Neural progenitor cell (in vitro differentiated cells): Measurements from ENCODE around the gene COG2. TPM values are rescaled to one million over a fixed set of nuclear protein-coding genes. Genes with fewer than 3 reads are reported as not detected.

Experiments used
- DNase-seq: peaks from one replicate; pipeline ENCODE4 v3.0.0-alpha.2; 2016; ENCODE audit warnings: low spot score
- H2AFZ ChIP-seq: fragments of 200-600 bp; sonication (generic); replicated peaks from 2 replicates; pipeline ENCODE4 v1.6.1; 2016; ENCODE audit warnings: antibody characterized with exemption
- H3F3A ChIP-seq: fragments of 200-600 bp; sonication (generic); 2 replicates; pipeline ENCODE4 v1.6.1; 2016; ENCODE audit warnings: antibody characterized with exemption, low read depth
- H3K27ac ChIP-seq: fragments of 200-600 bp; sonication (generic); 2 replicates; pipeline ENCODE4 v1.5.1; 2016; ENCODE audit warnings: mild to moderate bottlenecking
- H3K27me3 ChIP-seq: fragments of 200-600 bp; sonication (generic); 2 replicates; pipeline ENCODE4 v1.6.1; 2016; ENCODE audit warnings: mild to moderate bottlenecking, moderate library complexity
- H3K36me3 ChIP-seq: fragments of 200-600 bp; sonication (generic); 2 replicates; pipeline ENCODE4 v1.5.1; 2016
- H3K4me1 ChIP-seq: fragments of 200-600 bp; sonication (generic); 2 replicates; pipeline ENCODE4 v1.6.1; 2016; ENCODE audit warnings: mixed run types
- H3K4me2 ChIP-seq: fragments of 200-600 bp; sonication (generic); 2 replicates; pipeline ENCODE4 v1.6.1; 2016
- H3K4me3 ChIP-seq: fragments of 200-600 bp; sonication (generic); 2 replicates; pipeline ENCODE4 v1.5.1; 2016
- H3K79me2 ChIP-seq: fragments of 200-600 bp; sonication (generic); 2 replicates; pipeline ENCODE4 v1.6.1; 2016; ENCODE audit warnings: low read depth
- H3K9ac ChIP-seq: fragments of 200-600 bp; sonication (generic); 2 replicates; pipeline ENCODE4 v1.6.1; 2016
- H3K9me3 ChIP-seq: fragments of 200-600 bp; sonication (generic); 2 replicates; pipeline ENCODE4 v1.5.1; 2016; ENCODE audit warnings: low read depth
- H4K20me1 ChIP-seq: fragments of 200-600 bp; sonication (generic); 2 replicates; pipeline ENCODE4 v1.6.1; 2016; ENCODE audit warnings: low read depth
- H3K27ac Mint-ChIP-seq: 3 replicates; pipeline ENCODE4 v1.8.0; 2021; ENCODE audit warnings: mixed read lengths
- H3K27me3 Mint-ChIP-seq: 2 replicates; pipeline ENCODE4 v1.8.0; 2022; ENCODE audit warnings: low read depth, mild to moderate bottlenecking, inconsistent platforms, moderate library complexity, mixed read lengths; ENCODE audit not compliant: insufficient read depth
- H3K36me3 Mint-ChIP-seq: 3 replicates; pipeline ENCODE4 v1.8.0; 2021; ENCODE audit warnings: mixed read lengths
- H3K4me1 Mint-ChIP-seq: 3 replicates; pipeline ENCODE4 v1.8.0; 2021; ENCODE audit warnings: mixed read lengths
- H3K4me3 Mint-ChIP-seq: 3 replicates; pipeline ENCODE4 v1.8.0; 2021; ENCODE audit warnings: mild to moderate bottlenecking, moderate library complexity, mixed read lengths
- H3K9me3 Mint-ChIP-seq: 3 replicates; pipeline ENCODE4 v1.8.0; 2020; ENCODE audit warnings: mixed read lengths
- CTCF ChIP-seq: fragments of 200-600 bp; sonication (generic); IDR thresholded peaks from 2 replicates; pipeline ENCODE4 v1.5.1; 2017; ENCODE audit warnings: antibody characterized with exemption, mild to moderate bottlenecking
- EZH2 ChIP-seq: fragments of 200-600 bp; sonication (generic); IDR thresholded peaks from 2 replicates; pipeline ENCODE4 v1.6.1; 2017; ENCODE audit warnings: antibody characterized with exemption, mild to moderate bottlenecking, moderate library complexity
- EZH2phosphoT487 ChIP-seq: fragments of 200-600 bp; sonication (generic); IDR thresholded peaks from 2 replicates; pipeline ENCODE4 v1.6.1; 2017; ENCODE audit warnings: antibody characterized with exemption
- total RNA-seq: library from RNA; depleted of rRNA; stranded (reverse); fragments of >200 nt; gene quantifications from 2 replicates; pipeline ENCODE4 v1.2.3, GENCODE V29; 2015; ENCODE audit warnings: low replicate concordance

The COG2 gene
- total RNA-seq, 1 donor from 2014 or later: 38.9 TPM

GRCh38 chr1:230682274-230682673 lies 40.0 kb downstream of the COG2 start:
- Histone ChIP-seq H2AFZ (no peak overlapping the region), H3K36me3 (peaks cover 31% of the 10 kb centered on the region), H3K4me1 (no peaks in the 10 kb centered on the region), H3K27ac (no peak overlapping the region), H3K4me3 (no peak overlapping the region), H3K9ac (no peak overlapping the region), H3K4me2 (no peak overlapping the region), H3K79me2 (no peaks in the 10 kb centered on the region), H4K20me1 (no peaks in the 10 kb centered on the region), H3F3A (no peaks in the 10 kb centered on the region), H3K9me3 (no peaks in the 10 kb centered on the region), H3K27me3 (no peaks in the 10 kb centered on the region)
- H3K9me3 Mint-ChIP-seq: no peaks in the 10 kb centered on the region
- no peaks in the 10 kb centered on the region for H3K4me1 Mint-ChIP-seq
- DNase-seq: no peak
- H3K36me3 Mint-ChIP-seq: peaks cover 23% of the 10 kb centered on the region
- H3K27me3 Mint-ChIP-seq: no peaks in the 10 kb centered on the region
- TF ChIP-seq EZH2 (no peak), CTCF (no peak), EZH2phosphoT487 (no peak)
- H3K4me3 Mint-ChIP-seq: no peak overlapping the region
- no peak overlapping the region for H3K27ac Mint-ChIP-seq

- no peaks in the 10 kb centered on the region for H3K9me3 ChIP-seq
- no peaks in the 10 kb centered on the region for H3K27me3 ChIP-seq
- Mint-ChIP-seq H3K9me3 (no peaks in the 10 kb centered on the region), H3K27ac (no peak overlapping the region), H3K4me3 (no peak overlapping the region), H3K4me1 (no peaks in the 10 kb centered on the region), H3K27me3 (no peaks in the 10 kb centered on the region), H3K36me3 (peaks cover 21% of the 10 kb centered on the region)
- no peaks in the 10 kb centered on the region for H3K4me1 ChIP-seq
- DNase-seq: no peak
- H3K27ac ChIP-seq: no peak overlapping the region
- H3K4me2 ChIP-seq: no peak overlapping the region
- H2AFZ ChIP-seq: no peak overlapping the region
- no peaks in the 10 kb centered on the region for H3K79me2 ChIP-seq
- peaks cover 31% of the 10 kb centered on the region for H3K36me3 ChIP-seq
- H3K4me3 ChIP-seq: no peak overlapping the region
- no peaks in the 10 kb centered on the region for H4K20me1 ChIP-seq
- H3F3A ChIP-seq: no peaks in the 10 kb centered on the region
- TF ChIP-seq EZH2phosphoT487: no peak
- TF ChIP-seq EZH2: no peak
- no peak for TF ChIP-seq CTCF
- no peak overlapping the region for H3K9ac ChIP-seq
Measured at GRCh38 chr1:230682882-230683610, 40.8 kb downstream of the COG2 start.

- Histone ChIP-seq H3K4me3 (no peak overlapping the region), H3K36me3 (peaks cover 23% of the 10 kb centered on the region), H3F3A (no peaks in the 10 kb centered on the region), H3K79me2 (no peaks in the 10 kb centered on the region), H3K4me2 (no peak overlapping the region), H3K9me3 (no peaks in the 10 kb centered on the region), H3K4me1 (no peaks in the 10 kb centered on the region), H3K27ac (no peak overlapping the region), H3K9ac (no peak overlapping the region), H2AFZ (no peak overlapping the region), H4K20me1 (no peaks in the 10 kb centered on the region), H3K27me3 (no peaks in the 10 kb centered on the region)
- Mint-ChIP-seq H3K27me3 (no peaks in the 10 kb centered on the region), H3K9me3 (no peaks in the 10 kb centered on the region), H3K4me3 (no peak overlapping the region), H3K27ac (no peak overlapping the region), H3K4me1 (no peaks in the 10 kb centered on the region), H3K36me3 (peaks cover 15% of the 10 kb centered on the region)
- TF ChIP-seq EZH2phosphoT487: no peak
- no peak for TF ChIP-seq EZH2
- DNase-seq: no peak
Measured at GRCh38 chr1:230684146-230684545, 41.9 kb downstream of the COG2 start.

- Histone ChIP-seq H3K36me3 (peaks cover 21% of the 10 kb centered on the region), H3K9ac (no peak overlapping the region), H3K27me3 (no peaks in the 10 kb centered on the region), H2AFZ (no peak overlapping the region), H3K9me3 (no peaks in the 10 kb centered on the region), H3K79me2 (no peaks in the 10 kb centered on the region), H3K4me1 (no peaks in the 10 kb centered on the region), H3F3A (no peaks in the 10 kb centered on the region), H3K27ac (no peak overlapping the region), H3K4me3 (no peak overlapping the region), H3K4me2 (no peak overlapping the region), H4K20me1 (no peaks in the 10 kb centered on the region)
- TF ChIP-seq EZH2phosphoT487 (no peak), CTCF (no peak), EZH2 (no peak)
- Mint-ChIP-seq H3K4me3 (no peak overlapping the region), H3K9me3 (no peaks in the 10 kb centered on the region), H3K27me3 (no peaks in the 10 kb centered on the region), H3K27ac (no peak overlapping the region), H3K4me1 (no peaks in the 10 kb centered on the region), H3K36me3 (peaks cover 14% of the 10 kb centered on the region)
- DNase-seq: no peak
Measured at GRCh38 chr1:230684998-230685397, 42.7 kb downstream of the COG2 start.
